HepG2 (cell line): ENCODE data around the gene BICRA. TPM values are rescaled to one million over a fixed set of nuclear protein-coding genes. Genes with fewer than 3 reads are reported as not detected.

Experiments used
- ATF7 ChIP-seq, 2 experiments: fragments of 450-650 bp in 1 of 2; sonication (generic) in 1 of 2; formaldehyde crosslinking in 1 of 2; IDR thresholded peaks; 2 replicates each; pipeline versions ENCODE4 v1.4.0 to v1.6.1; 2016 to 2020; ENCODE audit warnings: antibody characterized with exemption in 1 of 2, mild to moderate bottlenecking in 1 of 2, missing genetic modification reagents in 1 of 2
- FLYWCH1 ChIP-seq: sonication (generic); formaldehyde crosslinking; IDR thresholded peaks from 2 replicates; pipeline ENCODE4 v1.8.1; 2023; ENCODE audit warnings: mild to moderate bottlenecking, missing genetic modification reagents
- GFI1 ChIP-seq: sonication (generic); formaldehyde crosslinking; IDR thresholded peaks from 2 replicates; pipeline ENCODE4 v1.5.0; 2020; ENCODE audit warnings: missing genetic modification reagents, mild to moderate bottlenecking, borderline replicate concordance
- GZF1 ChIP-seq: sonication (generic); formaldehyde crosslinking; IDR thresholded peaks from 2 replicates; pipeline ENCODE4 v1.5.1; 2020; ENCODE audit warnings: mild to moderate bottlenecking, missing genetic modification reagents
- KLF11 ChIP-seq: IDR thresholded peaks from 2 replicates; pipeline ENCODE4 v1.6.1; 2016; ENCODE audit warnings: missing compliant biosample characterization
- THYN1 ChIP-seq: sonication (generic); formaldehyde crosslinking; IDR thresholded peaks from 2 replicates; pipeline ENCODE4 v1.8.1; 2023; ENCODE audit warnings: low read depth, mild to moderate bottlenecking, moderate library complexity, missing genetic modification reagents, borderline replicate concordance
- TOPORS ChIP-seq: sonication (generic); formaldehyde crosslinking; IDR thresholded peaks from 2 replicates; pipeline ENCODE4 v1.8.0; 2023; ENCODE audit warnings: mild to moderate bottlenecking, missing genetic modification reagents
- ZNF350 ChIP-seq: sonication (generic); formaldehyde crosslinking; IDR thresholded peaks from 2 replicates; pipeline ENCODE4 v1.4.0; 2020; ENCODE audit warnings: mild to moderate bottlenecking, low read depth, missing genetic modification reagents, borderline replicate concordance
- polyA plus RNA-seq, 8 experiments: library from polyadenylated mRNA; depleted of rRNA in 3 of 8; stranded (reverse) in 7 of 8; unstranded in 1 of 8; fragments of >200 nt; fragmentation: Illumina TruSeq in 4 of 8; extraction: Trizol in 4 of 8; gene quantifications; 2 replicates each; pipeline versions ENCODE4 v1.2.1 to v1.2.3, GENCODE V29; 2011 to 2016; ENCODE audit warnings: low read depth in 4 of 8, missing spikeins in 1 of 8, mixed read lengths in 1 of 8; ENCODE audit not compliant: insufficient read depth in 1 of 8
- total RNA-seq, 5 experiments: library from RNA; depleted of rRNA; stranded (reverse); fragments of >200 nt; fragmentation: Illumina TruSeq; extraction: Trizol; gene quantifications; 2 replicates each; pipeline ENCODE4 v1.2.3, GENCODE V29; 2016; ENCODE audit warnings: low read depth in 1 of 5
- TF ChIP-seq, protein P1 (sequence below): sonication (generic); formaldehyde crosslinking; IDR thresholded peaks from 2 replicates; pipeline ENCODE4 v1.5.0; 2020; ENCODE audit warnings: mild to moderate bottlenecking, missing genetic modification reagents
- TF ChIP-seq, protein P2 (sequence below): IDR thresholded peaks from 2 replicates; pipeline ENCODE4 v1.6.1; 2016; ENCODE audit warnings: missing biosample characterization, missing genetic modification reagents, low read depth
- TF ChIP-seq, protein P3 (sequence below): sonication (generic); formaldehyde crosslinking; IDR thresholded peaks from 2 replicates; pipeline ENCODE4 v1.4.0; 2020; ENCODE audit warnings: missing genetic modification reagents, borderline replicate concordance
- TF ChIP-seq, protein P4 (sequence below): sonication (generic); formaldehyde crosslinking; conservative IDR thresholded peaks from 2 replicates; pipeline ENCODE4 v1.5.0; 2020; ENCODE audit warnings: missing genetic modification reagents
- TF ChIP-seq, protein P5 (sequence below): sonication (generic); formaldehyde crosslinking; IDR thresholded peaks from 2 replicates; pipeline ENCODE4 v1.8.0; 2022; ENCODE audit warnings: mild to moderate bottlenecking, missing genetic modification reagents, moderate library complexity

BICRA gene
- total and polyA plus RNA-seq, 2 of the 13 experiments (the other 11 are each of a cell fraction or from before 2014, with no cell fraction given): 0.55 to 0.71 TPM

DNA sequence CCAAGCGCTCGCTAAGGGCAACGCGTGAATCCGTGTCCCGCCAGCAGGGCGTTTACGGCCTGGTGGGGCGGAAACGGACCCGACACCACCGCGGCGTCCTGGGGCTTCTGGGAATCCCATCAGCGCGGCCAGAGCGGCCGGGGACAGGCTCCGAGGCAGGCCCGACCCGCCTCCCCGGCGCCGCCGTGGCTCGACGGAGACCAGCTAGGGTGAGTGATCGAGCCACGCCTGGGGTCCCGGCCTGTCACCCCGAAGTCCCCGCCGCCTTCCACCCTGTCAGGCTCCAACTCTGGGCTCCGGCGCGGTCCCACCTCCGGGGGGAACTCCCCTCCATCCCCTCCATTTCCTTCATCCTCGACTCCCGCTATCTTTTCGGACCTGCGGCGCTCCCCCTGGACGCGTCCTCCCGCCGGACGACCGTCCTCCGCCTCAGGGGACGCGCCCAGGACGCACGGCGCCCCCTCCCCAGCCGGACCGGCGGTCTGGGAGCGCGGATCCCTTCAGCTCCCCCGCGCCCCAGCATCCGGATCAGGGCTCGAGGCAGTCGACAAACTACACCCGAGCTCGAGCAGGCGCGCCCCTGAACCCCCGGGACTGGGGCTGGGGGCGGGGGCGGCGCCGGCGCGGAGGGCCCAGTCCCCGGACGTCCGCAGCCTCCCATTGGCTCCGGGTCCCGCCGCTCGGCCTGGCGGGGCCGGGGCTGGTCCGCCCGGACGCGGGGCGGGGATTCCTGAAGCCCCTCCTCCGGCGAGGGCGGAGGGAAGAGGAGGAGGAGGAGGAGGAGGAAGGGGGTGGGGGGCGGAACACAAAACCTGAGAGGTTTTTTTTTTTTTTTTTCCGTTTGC is 638 bp upstream of the BICRA start (continued):
- TF ChIP-seq FLYWCH1 (CRISPR knock-in tag) (no peak), TOPORS (no peak), KLF11 (no peak; the same call in 1 of the 2 replicates), ZNF350 (peak; percentile 58; the same call in 1 of the 2 replicates), GFI1 (CRISPR knock-in tag) (no peak; the same call in 1 of the 2 replicates), GZF1 (CRISPR knock-in tag) (peak; percentile 63; the same call in 1 of the 2 replicates), THYN1 (CRISPR knock-in tag) (no peak), ATF7 (IDR thresholded peaks at IDR 0.05) (no peak), ATF7 (CRISPR knock-in tag; IDR thresholded peaks at IDR 0.05) (0 out of 2 replicates have a peak, but pooled peaks have one; percentile 30)
- TF ChIP-seq, protein P1, sequence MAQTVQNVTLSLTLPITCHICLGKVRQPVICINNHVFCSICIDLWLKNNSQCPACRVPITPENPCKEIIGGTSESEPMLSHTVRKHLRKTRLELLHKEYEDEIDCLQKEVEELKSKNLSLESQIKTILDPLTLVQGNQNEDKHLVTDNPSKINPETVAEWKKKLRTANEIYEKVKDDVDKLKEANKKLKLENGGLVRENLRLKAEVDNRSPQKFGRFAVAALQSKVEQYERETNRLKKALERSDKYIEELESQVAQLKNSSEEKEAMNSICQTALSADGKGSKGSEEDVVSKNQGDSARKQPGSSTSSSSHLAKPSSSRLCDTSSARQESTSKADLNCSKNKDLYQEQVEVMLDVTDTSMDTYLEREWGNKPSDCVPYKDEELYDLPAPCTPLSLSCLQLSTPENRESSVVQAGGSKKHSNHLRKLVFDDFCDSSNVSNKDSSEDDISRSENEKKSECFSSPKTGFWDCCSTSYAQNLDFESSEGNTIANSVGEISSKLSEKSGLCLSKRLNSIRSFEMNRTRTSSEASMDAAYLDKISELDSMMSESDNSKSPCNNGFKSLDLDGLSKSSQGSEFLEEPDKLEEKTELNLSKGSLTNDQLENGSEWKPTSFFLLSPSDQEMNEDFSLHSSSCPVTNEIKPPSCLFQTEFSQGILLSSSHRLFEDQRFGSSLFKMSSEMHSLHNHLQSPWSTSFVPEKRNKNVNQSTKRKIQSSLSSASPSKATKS (CRISPR knock-in tag): no peak
- TF ChIP-seq, protein P2, sequence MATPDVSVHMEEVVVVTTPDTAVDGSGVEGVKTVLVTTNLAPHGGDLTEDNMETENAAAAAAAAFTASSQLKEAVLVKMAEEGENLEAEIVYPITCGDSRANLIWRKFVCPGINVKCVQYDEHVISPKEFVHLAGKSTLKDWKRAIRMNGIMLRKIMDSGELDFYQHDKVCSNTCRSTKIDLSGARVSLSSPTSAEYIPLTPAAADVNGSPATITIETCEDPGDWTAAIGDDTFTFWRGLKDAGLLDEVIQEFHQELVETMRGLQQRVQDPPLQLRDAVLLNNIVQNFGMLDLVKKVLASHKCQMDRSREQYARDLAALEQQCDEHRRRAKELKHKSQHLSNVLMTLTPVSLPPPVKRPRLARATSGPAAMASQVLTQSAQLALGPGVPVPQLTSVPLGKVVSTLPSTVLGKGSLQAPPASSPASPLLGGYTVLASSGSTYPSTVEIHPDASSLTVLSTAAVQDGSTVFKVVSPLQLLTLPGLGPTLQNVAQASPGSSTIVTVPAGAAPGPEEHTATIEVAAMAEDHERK (CRISPR knock-in tag): no peak
- TF ChIP-seq, protein P3, sequence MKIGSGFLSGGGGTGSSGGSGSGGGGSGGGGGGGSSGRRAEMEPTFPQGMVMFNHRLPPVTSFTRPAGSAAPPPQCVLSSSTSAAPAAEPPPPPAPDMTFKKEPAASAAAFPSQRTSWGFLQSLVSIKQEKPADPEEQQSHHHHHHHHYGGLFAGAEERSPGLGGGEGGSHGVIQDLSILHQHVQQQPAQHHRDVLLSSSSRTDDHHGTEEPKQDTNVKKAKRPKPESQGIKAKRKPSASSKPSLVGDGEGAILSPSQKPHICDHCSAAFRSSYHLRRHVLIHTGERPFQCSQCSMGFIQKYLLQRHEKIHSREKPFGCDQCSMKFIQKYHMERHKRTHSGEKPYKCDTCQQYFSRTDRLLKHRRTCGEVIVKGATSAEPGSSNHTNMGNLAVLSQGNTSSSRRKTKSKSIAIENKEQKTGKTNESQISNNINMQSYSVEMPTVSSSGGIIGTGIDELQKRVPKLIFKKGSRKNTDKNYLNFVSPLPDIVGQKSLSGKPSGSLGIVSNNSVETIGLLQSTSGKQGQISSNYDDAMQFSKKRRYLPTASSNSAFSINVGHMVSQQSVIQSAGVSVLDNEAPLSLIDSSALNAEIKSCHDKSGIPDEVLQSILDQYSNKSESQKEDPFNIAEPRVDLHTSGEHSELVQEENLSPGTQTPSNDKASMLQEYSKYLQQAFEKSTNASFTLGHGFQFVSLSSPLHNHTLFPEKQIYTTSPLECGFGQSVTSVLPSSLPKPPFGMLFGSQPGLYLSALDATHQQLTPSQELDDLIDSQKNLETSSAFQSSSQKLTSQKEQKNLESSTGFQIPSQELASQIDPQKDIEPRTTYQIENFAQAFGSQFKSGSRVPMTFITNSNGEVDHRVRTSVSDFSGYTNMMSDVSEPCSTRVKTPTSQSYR: no peak
- TF ChIP-seq, protein P4, sequence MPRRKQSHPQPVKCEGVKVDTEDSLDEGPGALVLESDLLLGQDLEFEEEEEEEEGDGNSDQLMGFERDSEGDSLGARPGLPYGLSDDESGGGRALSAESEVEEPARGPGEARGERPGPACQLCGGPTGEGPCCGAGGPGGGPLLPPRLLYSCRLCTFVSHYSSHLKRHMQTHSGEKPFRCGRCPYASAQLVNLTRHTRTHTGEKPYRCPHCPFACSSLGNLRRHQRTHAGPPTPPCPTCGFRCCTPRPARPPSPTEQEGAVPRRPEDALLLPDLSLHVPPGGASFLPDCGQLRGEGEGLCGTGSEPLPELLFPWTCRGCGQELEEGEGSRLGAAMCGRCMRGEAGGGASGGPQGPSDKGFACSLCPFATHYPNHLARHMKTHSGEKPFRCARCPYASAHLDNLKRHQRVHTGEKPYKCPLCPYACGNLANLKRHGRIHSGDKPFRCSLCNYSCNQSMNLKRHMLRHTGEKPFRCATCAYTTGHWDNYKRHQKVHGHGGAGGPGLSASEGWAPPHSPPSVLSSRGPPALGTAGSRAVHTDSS: no peak
- TF ChIP-seq, protein P5, sequence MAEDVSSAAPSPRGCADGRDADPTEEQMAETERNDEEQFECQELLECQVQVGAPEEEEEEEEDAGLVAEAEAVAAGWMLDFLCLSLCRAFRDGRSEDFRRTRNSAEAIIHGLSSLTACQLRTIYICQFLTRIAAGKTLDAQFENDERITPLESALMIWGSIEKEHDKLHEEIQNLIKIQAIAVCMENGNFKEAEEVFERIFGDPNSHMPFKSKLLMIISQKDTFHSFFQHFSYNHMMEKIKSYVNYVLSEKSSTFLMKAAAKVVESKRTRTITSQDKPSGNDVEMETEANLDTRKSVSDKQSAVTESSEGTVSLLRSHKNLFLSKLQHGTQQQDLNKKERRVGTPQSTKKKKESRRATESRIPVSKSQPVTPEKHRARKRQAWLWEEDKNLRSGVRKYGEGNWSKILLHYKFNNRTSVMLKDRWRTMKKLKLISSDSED (CRISPR knock-in tag): no peak
